Breast epithelium (tissue), 4 donors: ENCODE results near the gene ZNF48. TPM values are rescaled to one million over a fixed set of nuclear protein-coding genes. Genes with fewer than 3 reads are reported as not detected.

Source experiments
- DNase-seq, 2 donors: peaks; one replicate each; pipeline ENCODE4 v3.0.0-alpha.2; 2019; ENCODE audit warnings: low spot score in 2 of 2
- H3K27ac ChIP-seq, 2 donors: fragments of 200-600 bp; sonication (generic) in 1 of 2; one replicate each; pipeline ENCODE4 v1.5.1; 2016 to 2019; ENCODE audit warnings: mild to moderate bottlenecking in 1 of 2
- H3K27me3 ChIP-seq, 2 donors: fragments of 200-600 bp; sonication (generic) in 1 of 2; one replicate each; pipeline versions ENCODE4 v1.5.1 to v1.6.0; 2017 to 2019; ENCODE audit warnings: control low read depth in 1 of 2, mild to moderate bottlenecking in 1 of 2
- H3K36me3 ChIP-seq: fragments of 200-600 bp; one replicate; pipeline ENCODE4 v1.5.1; 2019
- H3K4me1 ChIP-seq, 2 donors: fragments of 200-600 bp; sonication (generic); one replicate each; pipeline ENCODE4 v1.5.1; 2016 to 2019; ENCODE audit warnings: control low read depth in 1 of 2
- H3K4me3 ChIP-seq, 3 donors: fragments of 200-600 bp; sonication (generic); 1 replicate in 2 of 3; 2 replicates in 1 of 3; pipeline ENCODE4 v1.5.1; 2016 to 2019; ENCODE audit warnings: mild to moderate bottlenecking in 3 of 3, moderate library complexity in 2 of 3
- H3K9me3 ChIP-seq, 2 donors: fragments of 200-600 bp; sonication (generic) in 1 of 2; one replicate each; pipeline ENCODE4 v1.5.1; 2016 to 2019; ENCODE audit warnings: control low read depth in 1 of 2
- POLR2A ChIP-seq: fragments of 450-650 bp; IDR thresholded peaks from one replicate; pipeline ENCODE4 v1.6.1; 2016; ENCODE audit warnings: antibody characterized with exemption, mild to moderate bottlenecking, moderate library complexity
- POLR2AphosphoS5 ChIP-seq, 3 donors: sonication (generic); formaldehyde crosslinking; IDR thresholded peaks; one replicate each; pipeline ENCODE4 v1.6.1; 2017; ENCODE audit warnings: antibody characterized with exemption in 3 of 3
- intact Hi-C: fragments of 100-400 bp; cut with DNase I; formaldehyde crosslinking; loops from one replicate; pipeline ENCODE4 v1.15.1; 2023; ENCODE audit warnings: low total_unique reads
- total RNA-seq, 3 donors: library from RNA; depleted of rRNA; stranded (reverse); fragments of >200 nt; gene quantifications; one replicate each; pipeline ENCODE4 v1.1.0, GENCODE V29; 2016
- TF ChIP-seq, protein P1 (sequence below), 3 donors: fragments of 450-650 bp; IDR thresholded peaks; one replicate each; pipeline ENCODE4 v1.5.1; 2016 to 2017; ENCODE audit warnings: antibody characterized with exemption in 3 of 3, mild to moderate bottlenecking in 3 of 3, moderate library complexity in 3 of 3

Gene ZNF48
- total RNA-seq, 3 donors from 2014 or later: 4.8 to 9.5 (median 6.2) TPM

- no peaks in the 10 kb centered on the region for H3K27me3 ChIP-seq
- intact Hi-C loops: no loop called here
- H3K4me3 ChIP-seq: no peak within 1 kb of the TSS
- H3K27ac ChIP-seq: no peak within 1 kb of the TSS
- H3K4me1 ChIP-seq: peaks cover 0 to 3% of the 10 kb centered on the region in 2 donors
- DNase-seq: no peak
- H3K36me3 ChIP-seq: no peaks in the 10 kb centered on the region
- no peaks in the 10 kb centered on the region for H3K9me3 ChIP-seq
- TF ChIP-seq, protein P1, sequence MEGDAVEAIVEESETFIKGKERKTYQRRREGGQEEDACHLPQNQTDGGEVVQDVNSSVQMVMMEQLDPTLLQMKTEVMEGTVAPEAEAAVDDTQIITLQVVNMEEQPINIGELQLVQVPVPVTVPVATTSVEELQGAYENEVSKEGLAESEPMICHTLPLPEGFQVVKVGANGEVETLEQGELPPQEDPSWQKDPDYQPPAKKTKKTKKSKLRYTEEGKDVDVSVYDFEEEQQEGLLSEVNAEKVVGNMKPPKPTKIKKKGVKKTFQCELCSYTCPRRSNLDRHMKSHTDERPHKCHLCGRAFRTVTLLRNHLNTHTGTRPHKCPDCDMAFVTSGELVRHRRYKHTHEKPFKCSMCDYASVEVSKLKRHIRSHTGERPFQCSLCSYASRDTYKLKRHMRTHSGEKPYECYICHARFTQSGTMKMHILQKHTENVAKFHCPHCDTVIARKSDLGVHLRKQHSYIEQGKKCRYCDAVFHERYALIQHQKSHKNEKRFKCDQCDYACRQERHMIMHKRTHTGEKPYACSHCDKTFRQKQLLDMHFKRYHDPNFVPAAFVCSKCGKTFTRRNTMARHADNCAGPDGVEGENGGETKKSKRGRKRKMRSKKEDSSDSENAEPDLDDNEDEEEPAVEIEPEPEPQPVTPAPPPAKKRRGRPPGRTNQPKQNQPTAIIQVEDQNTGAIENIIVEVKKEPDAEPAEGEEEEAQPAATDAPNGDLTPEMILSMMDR (IDR thresholded peaks at IDR 0.05): no peak
- TF ChIP-seq POLR2A: no peak
These were observed 20.7 kb upstream of the ZNF48 start, which contains the start of gene MYL11 for GRCh38 chr16:30374538-30374937. TSS of gene MYL11 (plus strand) at chr16:30374802. CDS start at chr16:30374858, 56 bp downstream.

GRCh38 chr16:30375864-30376263, 19.4 kb upstream of the ZNF48 start:
- peaks cover 0 to 3% of the 10 kb centered on the region in 2 donors for H3K4me1 ChIP-seq
- H3K9me3 ChIP-seq: no peaks in the 10 kb centered on the region
- DNase-seq: no peak
- H3K27me3 ChIP-seq: no peaks in the 10 kb centered on the region
- no peak overlapping the region for H3K4me3 ChIP-seq
- TF ChIP-seq POLR2AphosphoS5 (IDR thresholded peaks at IDR 0.05): no peak
- TF ChIP-seq, protein P1 (IDR thresholded peaks at IDR 0.05): no peak
- TF ChIP-seq POLR2A: no peak
- intact Hi-C loops: no loop called here
- no peaks in the 10 kb centered on the region for H3K36me3 ChIP-seq
- peak overlapping the region; percentile 99 for H3K27ac ChIP-seq

GRCh38 chr16:30376461-30376902, 18.7 kb upstream of the ZNF48 start:
- intact Hi-C loops: no loop called here
- no peaks in the 10 kb centered on the region for H3K9me3 ChIP-seq
- no peaks in the 10 kb centered on the region for H3K27me3 ChIP-seq
- peak overlapping the region; percentile 99 for H3K27ac ChIP-seq
- no peak overlapping the region for H3K4me3 ChIP-seq
- H3K36me3 ChIP-seq: no peaks in the 10 kb centered on the region
- peaks cover 0 to 3% of the 10 kb centered on the region in 2 donors for H3K4me1 ChIP-seq
- no peak for TF ChIP-seq POLR2AphosphoS5 (IDR thresholded peaks at IDR 0.05)
- TF ChIP-seq POLR2A: no peak
- TF ChIP-seq, protein P1 (IDR thresholded peaks at IDR 0.05): no peak
- DNase-seq: no peak

DNA sequence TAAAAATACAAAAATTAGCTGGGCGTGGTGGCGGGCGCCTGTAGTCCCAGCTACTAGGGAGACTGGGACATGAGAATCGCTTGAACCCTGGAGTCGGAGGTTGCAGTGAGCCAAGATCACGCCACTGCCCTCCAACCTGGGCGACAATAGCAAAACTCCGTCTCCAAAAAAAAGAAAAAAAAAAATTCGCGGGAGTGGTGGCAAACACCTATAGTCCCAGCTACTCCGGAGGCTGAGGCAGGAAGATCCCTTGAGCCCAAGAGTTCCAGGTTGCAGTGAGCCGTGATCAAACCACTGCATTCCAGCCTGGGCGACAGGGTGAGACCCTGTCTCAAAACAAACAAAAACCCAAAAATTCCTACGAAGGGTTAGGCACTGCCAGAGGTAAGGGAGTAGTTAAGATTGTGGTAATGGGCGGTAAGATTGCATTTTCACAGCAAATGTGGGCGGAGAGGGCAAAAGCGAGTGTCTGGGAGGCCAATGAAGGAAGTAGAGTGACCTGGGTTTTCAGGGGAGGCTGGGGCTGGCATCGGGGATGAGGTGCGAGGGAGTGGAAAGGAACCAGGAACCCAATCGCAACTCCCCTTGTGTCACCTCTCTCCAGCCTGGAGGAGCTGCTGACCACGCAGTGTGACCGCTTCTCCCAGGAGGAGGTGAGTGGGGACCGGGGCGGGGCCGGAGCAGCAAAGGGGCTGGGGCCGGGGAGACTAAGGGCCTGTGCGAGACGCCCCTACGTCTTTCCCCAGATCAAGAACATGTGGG, 18.0 kb upstream of the ZNF48 start:
- Histone ChIP-seq H3K4me1 (peaks cover 0 to 3% of the 10 kb centered on the region in 2 donors), H3K27me3 (no peaks in the 10 kb centered on the region), H3K9me3 (no peaks in the 10 kb centered on the region), H3K4me3 (peak overlapping the region; percentile 51 to 94 (median 72)), H3K27ac (peak overlapping the region; percentile 99), H3K36me3 (no peaks in the 10 kb centered on the region)
- TF ChIP-seq, protein P1 (IDR thresholded peaks at IDR 0.05): no peak
- TF ChIP-seq POLR2A (no peak), POLR2AphosphoS5 (IDR thresholded peaks at IDR 0.05) (no peak)
- intact Hi-C loops: no loop called here
- no peak for DNase-seq

DNA sequence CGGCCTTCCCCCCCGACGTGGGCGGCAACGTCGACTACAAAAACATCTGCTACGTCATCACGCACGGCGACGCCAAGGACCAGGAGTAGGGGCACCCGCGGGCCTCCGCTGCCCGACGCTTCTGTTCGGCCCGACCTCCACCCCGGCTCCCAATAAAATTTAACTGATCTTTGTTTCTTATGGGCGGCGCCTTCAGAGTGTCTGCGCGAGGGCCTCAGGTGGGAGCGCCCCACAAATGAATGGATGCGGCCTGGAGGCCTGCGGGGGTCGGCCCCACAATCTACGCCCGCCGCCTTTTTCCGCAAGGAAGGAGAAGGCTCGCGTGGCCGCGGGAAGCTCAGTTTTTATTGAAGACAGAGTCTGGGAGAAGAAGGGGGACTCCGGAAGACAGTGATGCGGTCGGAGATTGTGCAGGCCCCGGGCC, 17.4 kb upstream of the ZNF48 start:
- peaks cover 0 to 3% of the 10 kb centered on the region in 2 donors for H3K4me1 ChIP-seq
- intact Hi-C loops: no loop called here

More for the DNA sequence above, 17.4 kb upstream of the ZNF48 start:
- Histone ChIP-seq H3K9me3 (no peaks in the 10 kb centered on the region), H3K27ac (peak overlapping the region; percentile 99), H3K27me3 (no peaks in the 10 kb centered on the region), H3K36me3 (no peaks in the 10 kb centered on the region), H3K4me3 (peak overlapping the region; percentile 51 to 94 (median 72))
- TF ChIP-seq POLR2AphosphoS5 (IDR thresholded peaks at IDR 0.05) (peak; percentile 84 to 92 (median 86)), POLR2A (peak; percentile 66)
- TF ChIP-seq, protein P1 (IDR thresholded peaks at IDR 0.05): peak in 1 of 3 donors; percentile 24
- peak; percentile 92 to 93 for DNase-seq
